WERI-Rb-1 (cell line): ENCODE data around the gene SF3B3.
"Not testable (repeated sequence)": the region's sequence is repeated elsewhere in the genome, so short reads cannot be mapped to it uniquely, and the experiment has no call there.

Experiments
- DNase-seq: peaks from one replicate; pipeline ENCODE4 v3.0.0-alpha.2; 2020
- H3K27ac ChIP-seq: fragments of 250-450 bp; sonication (Bioruptor Pico); 2 replicates; pipeline ENCODE4 v1.5.1; 2020; ENCODE audit warnings: mild to moderate bottlenecking, moderate library complexity
- H3K27me3 ChIP-seq: fragments of 250-450 bp; sonication (Bioruptor Pico); 2 replicates; pipeline ENCODE4 v1.5.1; 2021; ENCODE audit warnings: mild to moderate bottlenecking, low read depth, moderate library complexity; ENCODE audit not compliant: insufficient read depth, severe bottlenecking
- H3K36me3 ChIP-seq: fragments of 250-450 bp; sonication (Bioruptor Pico); 2 replicates; pipeline ENCODE4 v1.5.1; 2020; ENCODE audit warnings: mild to moderate bottlenecking, moderate library complexity
- H3K4me3 ChIP-seq: 2 replicates; pipeline ENCODE4 v1.5.1; 2011; ENCODE audit warnings: low read depth, mild to moderate bottlenecking, control low read depth, low read length
- H3K9me3 ChIP-seq: fragments of 250-450 bp; sonication (Bioruptor Pico); 2 replicates; pipeline ENCODE4 v1.5.1; 2021; ENCODE audit warnings: mild to moderate bottlenecking, moderate library complexity; ENCODE audit not compliant: severe bottlenecking
- CTCF ChIP-seq: IDR thresholded peaks from 2 replicates; pipeline ENCODE4 v1.5.1; 2011; ENCODE audit warnings: low read depth, mild to moderate bottlenecking, control low read depth, inconsistent platforms, low read length

The SF3B3 gene

GRCh38 chr16:70527315-70527996 is 3.8 kb downstream of the SF3B3 start:
- no peak overlapping the region for H3K27ac ChIP-seq
- H3K4me3 ChIP-seq, result no peak overlapping the region
- H3K36me3 ChIP-seq, result peaks cover 83% of the 10 kb centered on the region
- DNase-seq, result no peak
- no peak for TF ChIP-seq CTCF
- H3K9me3 ChIP-seq, result no peaks in the 10 kb centered on the region
- no peaks in the 10 kb centered on the region for H3K27me3 ChIP-seq

- Histone ChIP-seq H3K27ac (no peak overlapping the region), H3K4me3 (no peak overlapping the region), H3K36me3 (peaks cover 94% of the 10 kb centered on the region), H3K27me3 (no peaks in the 10 kb centered on the region), H3K9me3 (no peaks in the 10 kb centered on the region)
- DNase-seq, result no peak
- no peak for TF ChIP-seq CTCF
Measured at GRCh38 chr16:70529051-70529777, 5.6 kb downstream of the SF3B3 start.

- not testable (repeated sequence) for H3K27me3 ChIP-seq, DNase-seq, H3K27ac ChIP-seq, H3K4me3 ChIP-seq, H3K9me3 ChIP-seq
- H3K36me3 ChIP-seq, result peaks cover 93% of the 10 kb centered on the region
Measured at GRCh38 chr16:70529954-70530353, 6.3 kb downstream of the SF3B3 start.

GRCh38 chr16:70534971-70535370 is 11.4 kb downstream of the SF3B3 start:
- TF ChIP-seq CTCF, result no peak
- Histone ChIP-seq H3K4me3 (no peak overlapping the region), H3K36me3 (peaks cover 95% of the 10 kb centered on the region)

GRCh38 chr16:70540994-70541393 is 17.4 kb downstream of the SF3B3 start:
- no peak overlapping the region for H3K27ac ChIP-seq
- no peaks in the 10 kb centered on the region for H3K9me3 ChIP-seq
- H3K27me3 ChIP-seq, result no peaks in the 10 kb centered on the region
- no peak overlapping the region for H3K4me3 ChIP-seq
- H3K36me3 ChIP-seq, result peaks cover 96% of the 10 kb centered on the region
- TF ChIP-seq CTCF, result no peak
- DNase-seq, result no peak

More at GRCh38 chr16:70534971-70535370, 11.4 kb downstream of the SF3B3 start:
- Histone ChIP-seq H3K27me3 (no peaks in the 10 kb centered on the region), H3K27ac (no peak overlapping the region), H3K9me3 (no peaks in the 10 kb centered on the region)
- DNase-seq, result no peak

- no peak for TF ChIP-seq CTCF
- no peak for DNase-seq
- H3K36me3 ChIP-seq, result peaks cover 97% of the 10 kb centered on the region
Measured at GRCh38 chr16:70544548-70544947, 20.9 kb downstream of the SF3B3 start.

More at GRCh38 chr16:70544548-70544947, 20.9 kb downstream of the SF3B3 start:
- Histone ChIP-seq H3K9me3 (no peaks in the 10 kb centered on the region), H3K27me3 (no peaks in the 10 kb centered on the region), H3K4me3 (no peak overlapping the region), H3K27ac (no peak overlapping the region)
